Measurements from ENCODE around the gene STK10.

Gene STK10

GRCh38 chr5:172085738-172086137 lies 102.3 kb downstream of the STK10 start:
- no peak for DNase-seq

- no peak for DNase-seq
Observed at GRCh38 chr5:172082180-172082579, 105.8 kb downstream of the STK10 start.

- DNase-seq, result no peak
Observed at GRCh38 chr5:172079876-172080275, 108.1 kb downstream of the STK10 start.

- DNase-seq, result no peak
Observed at GRCh38 chr5:172078726-172079345, 109.2 kb downstream of the STK10 start.

GRCh38 chr5:172077664-172078425 lies 110.2 kb downstream of the STK10 start:
- DNase-seq, result no peak

GRCh38 chr5:172076761-172077244 lies 111.2 kb downstream of the STK10 start:
- no peak for DNase-seq

- no peak for DNase-seq
Observed at GRCh38 chr5:172075656-172076055, 112.4 kb downstream of the STK10 start.

GRCh38 chr5:172074896-172075295 lies 113.1 kb downstream of the STK10 start:
- no peak for DNase-seq

GRCh38 chr5:172071309-172071875 lies 116.6 kb downstream of the STK10 start:
- DNase-seq, result no peak

- DNase-seq, result no peak
Observed at GRCh38 chr5:172065431-172066065, 122.5 kb downstream of the STK10 start.

GRCh38 chr5:172064766-172065165 lies 123.3 kb downstream of the STK10 start:
- no peak for DNase-seq

- DNase-seq, result no peak
Observed at GRCh38 chr5:172064358-172064757, 123.7 kb downstream of the STK10 start.

GRCh38 chr5:172063463-172064235 lies 124.4 kb downstream of the STK10 start:
- DNase-seq, result no peak

- no peak for DNase-seq
Observed at GRCh38 chr5:172059661-172060100, 128.3 kb downstream of the STK10 start.

- DNase-seq, result no peak
Observed at GRCh38 chr5:172058088-172058487, 129.9 kb downstream of the STK10 start.

- no peak for DNase-seq
Observed at GRCh38 chr5:172055996-172056395, 132.0 kb downstream of the STK10 start.

- DNase-seq, result no peak
Observed at GRCh38 chr5:172055421-172055820, 132.6 kb downstream of the STK10 start.

GRCh38 chr5:172054611-172055153 lies 133.3 kb downstream of the STK10 start:
- DNase-seq, result no peak

GRCh38 chr5:172052450-172053236 lies 135.4 kb downstream of the STK10 start:
- no peak for DNase-seq

GRCh38 chr5:172051643-172052339 lies 136.2 kb downstream of the STK10 start:
- DNase-seq, result no peak

- no peak for DNase-seq
Observed at GRCh38 chr5:172050080-172050479, 137.9 kb downstream of the STK10 start.

All from activated gamma-delta T cell treated with Interleukin-2 at 50 U/mL for 16 hours (primary cell).